BLaER1 treated with 17β-estradiol and CSF1 and Interleukin-3, amounts not matched to agents 10 nM and 100 nM (cell line): ENCODE measurements around the gene AP2A2.

Experiments used
- H3K27ac ChIP-seq, 11 experiments: shearing (Covaris generic); formaldehyde crosslinking; 2 replicates each; pipeline ENCODE4 v1.8.1; 2022
- H3K27me3 ChIP-seq, 11 experiments: shearing (Covaris generic); formaldehyde crosslinking; 2 replicates each; pipeline ENCODE4 v1.8.1; 2022
- H3K36me3 ChIP-seq, 11 experiments: shearing (Covaris generic); formaldehyde crosslinking; 2 replicates each; pipeline ENCODE4 v1.8.1; 2022
- H3K4me1 ChIP-seq, 10 experiments: shearing (Covaris generic); formaldehyde crosslinking; 2 replicates each; pipeline ENCODE4 v1.8.1; 2022
- H3K4me2 ChIP-seq, 11 experiments: shearing (Covaris generic); formaldehyde crosslinking; 2 replicates each; pipeline ENCODE4 v1.8.1; 2022
- H3K4me3 ChIP-seq, 10 experiments: shearing (Covaris generic); formaldehyde crosslinking; 2 replicates each; pipeline ENCODE4 v1.8.1; 2022
- H3K9ac ChIP-seq, 11 experiments: shearing (Covaris generic); formaldehyde crosslinking; 2 replicates each; pipeline ENCODE4 v1.8.1; 2022
- H3K9me3 ChIP-seq, 11 experiments: shearing (Covaris generic); formaldehyde crosslinking; replicated peaks in 1 of 11; 2 replicates each; pipeline ENCODE4 v1.8.1; 2022
- H4K20me1 ChIP-seq, 11 experiments: shearing (Covaris generic); formaldehyde crosslinking; 2 replicates each; pipeline ENCODE4 v1.8.1; 2022
- Cebpa-rat ChIP-seq, 11 experiments: shearing (Covaris generic); IDR thresholded peaks; 2 replicates each; pipeline ENCODE4 v1.8.1; 2022

AP2A2 gene

GRCh38 chr11:1030086-1030485 lies 104.4 kb downstream of the AP2A2 start:
- Histone ChIP-seq H3K9ac (no peak overlapping the region), H3K4me3 (no peak overlapping the region)

GRCh38 chr11:1030556-1030955 lies 104.9 kb downstream of the AP2A2 start:
- H3K9ac ChIP-seq: no peak overlapping the region
- TF ChIP-seq Cebpa-rat (IDR thresholded peaks at IDR 0.05): no peak
- H3K4me2 ChIP-seq: no peak overlapping the region
- H3K27ac ChIP-seq: no peak overlapping the region
- no peaks in the 10 kb centered on the region for H3K27me3 ChIP-seq
- no peaks in the 10 kb centered on the region; a peak in 3 of 22 replicates for H3K36me3 ChIP-seq
- H3K9me3 ChIP-seq: no peaks in the 10 kb centered on the region
- H3K4me3 ChIP-seq: no peak overlapping the region
- peaks cover 0 to 26% (median 0%) of the 10 kb centered on the region in 11 experiments; a peak in 8 of 22 replicates for H4K20me1 ChIP-seq
- H3K4me1 ChIP-seq: peaks cover 0 to 9% (median 0%) of the 10 kb centered on the region in 10 experiments; a peak in 2 of 20 replicates

More at GRCh38 chr11:1030086-1030485, 104.4 kb downstream of the AP2A2 start:
- H3K36me3 ChIP-seq: no peaks in the 10 kb centered on the region; a peak in 4 of 22 replicates
- no peak overlapping the region for H3K4me2 ChIP-seq
- H3K4me1 ChIP-seq: peaks cover 0 to 9% (median 0%) of the 10 kb centered on the region in 10 experiments; a peak in 2 of 20 replicates
- H3K9me3 ChIP-seq: no peaks in the 10 kb centered on the region
- peaks cover 0 to 30% (median 0%) of the 10 kb centered on the region in 11 experiments; a peak in 8 of 22 replicates for H4K20me1 ChIP-seq
- no peak overlapping the region for H3K27ac ChIP-seq
- no peaks in the 10 kb centered on the region for H3K27me3 ChIP-seq
- no peak for TF ChIP-seq Cebpa-rat (IDR thresholded peaks at IDR 0.05)

GRCh38 chr11:1031121-1031899 lies 105.6 kb downstream of the AP2A2 start:
- no peaks in the 10 kb centered on the region; a peak in 1 of 22 replicates for H3K36me3 ChIP-seq
- H3K9ac ChIP-seq: no peak overlapping the region
- H3K4me3 ChIP-seq: no peak overlapping the region
- no peak overlapping the region for H3K4me2 ChIP-seq
- H3K9me3 ChIP-seq: no peaks in the 10 kb centered on the region
- no peaks in the 10 kb centered on the region for H3K27me3 ChIP-seq
- H3K27ac ChIP-seq: no peak overlapping the region
- no peak for TF ChIP-seq Cebpa-rat (IDR thresholded peaks at IDR 0.05)
- peaks cover 0 to 9% (median 0%) of the 10 kb centered on the region in 10 experiments; a peak in 3 of 20 replicates for H3K4me1 ChIP-seq
- H4K20me1 ChIP-seq: peaks cover 0 to 20% (median 0%) of the 10 kb centered on the region in 11 experiments; a peak in 7 of 22 replicates

GRCh38 chr11:1032310-1032891 lies 106.7 kb downstream of the AP2A2 start:
- H4K20me1 ChIP-seq: peaks cover 0 to 18% (median 0%) of the 10 kb centered on the region in 11 experiments; a peak in 3 of 22 replicates
- H3K9ac ChIP-seq: no peak overlapping the region
- H3K9me3 ChIP-seq: no peaks in the 10 kb centered on the region
- no peak overlapping the region for H3K4me3 ChIP-seq
- no peak overlapping the region for H3K4me2 ChIP-seq
- no peaks in the 10 kb centered on the region for H3K36me3 ChIP-seq
- peaks cover 0 to 9% (median 0%) of the 10 kb centered on the region in 10 experiments; a peak in 3 of 20 replicates for H3K4me1 ChIP-seq
- TF ChIP-seq Cebpa-rat (IDR thresholded peaks at IDR 0.05): no peak
- H3K27ac ChIP-seq: no peak overlapping the region
- no peaks in the 10 kb centered on the region for H3K27me3 ChIP-seq

GRCh38 chr11:1033016-1033798 lies 107.5 kb downstream of the AP2A2 start:
- H3K4me3 ChIP-seq: no peak overlapping the region
- no peak overlapping the region for H3K4me2 ChIP-seq
- peaks cover 0 to 9% (median 0%) of the 10 kb centered on the region in 10 experiments; a peak in 3 of 20 replicates for H3K4me1 ChIP-seq
- H3K9ac ChIP-seq: no peak overlapping the region
- H3K27ac ChIP-seq: no peak overlapping the region
- H3K9me3 ChIP-seq: no peaks in the 10 kb centered on the region
- peaks cover 0 to 15% (median 0%) of the 10 kb centered on the region in 11 experiments; a peak in 2 of 22 replicates for H4K20me1 ChIP-seq
- H3K27me3 ChIP-seq: no peaks in the 10 kb centered on the region
- H3K36me3 ChIP-seq: no peaks in the 10 kb centered on the region
- no peak for TF ChIP-seq Cebpa-rat (IDR thresholded peaks at IDR 0.05)

- no peak for TF ChIP-seq Cebpa-rat (IDR thresholded peaks at IDR 0.05)
- Histone ChIP-seq H4K20me1 (peaks cover 0 to 15% (median 0%) of the 10 kb centered on the region in 11 experiments; a peak in 2 of 22 replicates), H3K27ac (no peak overlapping the region), H3K4me3 (no peak overlapping the region), H3K9me3 (no peaks in the 10 kb centered on the region), H3K4me1 (peaks cover 0 to 9% (median 0%) of the 10 kb centered on the region in 10 experiments; a peak in 3 of 20 replicates), H3K27me3 (no peaks in the 10 kb centered on the region), H3K9ac (no peak overlapping the region), H3K36me3 (no peaks in the 10 kb centered on the region), H3K4me2 (no peak overlapping the region)
Measured at GRCh38 chr11:1034001-1034400, 108.3 kb downstream of the AP2A2 start.

GRCh38 chr11:1034456-1035295 lies 109.0 kb downstream of the AP2A2 start:
- H4K20me1 ChIP-seq: peaks cover 0 to 15% (median 0%) of the 10 kb centered on the region in 11 experiments; a peak in 2 of 22 replicates
- no peak overlapping the region for H3K9ac ChIP-seq
- no peaks in the 10 kb centered on the region for H3K36me3 ChIP-seq
- TF ChIP-seq Cebpa-rat (IDR thresholded peaks at IDR 0.05): no peak
- H3K4me1 ChIP-seq: peaks cover 0 to 12% (median 0%) of the 10 kb centered on the region in 10 experiments; a peak in 4 of 20 replicates
- H3K4me2 ChIP-seq: no peak overlapping the region
- no peaks in the 10 kb centered on the region for H3K27me3 ChIP-seq
- no peak overlapping the region for H3K27ac ChIP-seq
- H3K9me3 ChIP-seq: no peaks in the 10 kb centered on the region
- H3K4me3 ChIP-seq: no peak overlapping the region

- no peak for TF ChIP-seq Cebpa-rat (IDR thresholded peaks at IDR 0.05)
- H3K27ac ChIP-seq: no peak overlapping the region
- no peaks in the 10 kb centered on the region for H3K9me3 ChIP-seq
- no peaks in the 10 kb centered on the region for H3K36me3 ChIP-seq
- peaks cover 0 to 21% (median 9%) of the 10 kb centered on the region in 10 experiments; a peak in 13 of 20 replicates for H3K4me1 ChIP-seq
- no peak overlapping the region for H3K4me3 ChIP-seq
- H3K27me3 ChIP-seq: no peaks in the 10 kb centered on the region
- H4K20me1 ChIP-seq: peaks cover 0 to 15% (median 0%) of the 10 kb centered on the region in 11 experiments; a peak in 2 of 22 replicates
- no peak overlapping the region for H3K4me2 ChIP-seq
- no peak overlapping the region for H3K9ac ChIP-seq
Measured at GRCh38 chr11:1035577-1036283, 110.1 kb downstream of the AP2A2 start.
